Fibroblast of upper back skin (primary cell): Measurements from ENCODE around the gene SCN9A.
A peak's percentile ranks its signal among the peaks of the same experiment; 100 is the strongest.
"Not testable (repeated sequence)": the region's sequence is repeated elsewhere in the genome, so short reads cannot be mapped to it uniquely, and the experiment has no call there.

ENCODE experiments used
- DNase-seq: peaks from one replicate; pipeline ENCODE4 v3.0.0-alpha.2; 2013

Gene SCN9A

DNA sequence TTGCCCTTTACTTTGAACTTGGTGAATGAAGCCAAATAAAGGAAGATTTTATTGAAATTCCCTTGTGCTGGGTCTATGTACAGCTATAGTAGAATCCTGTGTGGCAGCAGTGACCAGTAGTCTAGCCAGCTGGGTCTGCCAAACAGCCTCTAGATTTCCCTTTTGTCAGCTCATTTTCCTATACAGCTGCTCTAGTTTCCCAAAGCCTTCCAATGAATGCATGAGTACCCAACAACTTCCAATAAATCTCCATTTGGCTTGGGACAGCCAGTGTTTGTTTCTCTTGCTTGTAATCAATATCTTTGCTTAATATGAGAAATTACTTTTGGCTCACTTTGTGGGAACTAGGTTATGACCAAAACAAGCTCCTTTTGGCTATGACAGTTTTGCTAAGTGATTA lies 43.6 kb downstream of the SCN9A start:
- no peak for DNase-seq

- DNase-seq = no peak
These were observed 44.3 kb downstream of the SCN9A start for GRCh38 chr2:166331468-166331867.

- DNase-seq = no peak
These were observed 46.3 kb downstream of the SCN9A start for GRCh38 chr2:166329465-166329864.

DNA sequence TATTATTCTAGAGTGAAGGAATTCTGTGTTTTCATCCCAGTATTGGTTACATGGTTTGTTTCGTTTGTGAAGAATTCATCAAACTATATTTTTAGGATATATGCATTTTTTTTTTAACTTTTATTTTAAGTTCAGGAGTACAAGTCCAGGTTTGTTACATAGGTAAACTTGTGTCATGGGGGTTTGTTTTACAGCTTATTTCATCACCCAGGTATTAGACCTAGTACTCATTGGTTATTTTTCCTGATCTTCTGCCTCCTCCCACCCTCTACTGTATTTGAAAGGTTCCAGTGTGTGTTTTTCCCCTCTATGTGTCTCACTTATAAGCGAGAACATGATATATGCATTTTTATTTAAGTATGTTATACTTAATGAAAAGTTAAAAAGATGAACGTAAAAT lies 47.6 kb downstream of the SCN9A start:
- DNase-seq = no peak

DNA sequence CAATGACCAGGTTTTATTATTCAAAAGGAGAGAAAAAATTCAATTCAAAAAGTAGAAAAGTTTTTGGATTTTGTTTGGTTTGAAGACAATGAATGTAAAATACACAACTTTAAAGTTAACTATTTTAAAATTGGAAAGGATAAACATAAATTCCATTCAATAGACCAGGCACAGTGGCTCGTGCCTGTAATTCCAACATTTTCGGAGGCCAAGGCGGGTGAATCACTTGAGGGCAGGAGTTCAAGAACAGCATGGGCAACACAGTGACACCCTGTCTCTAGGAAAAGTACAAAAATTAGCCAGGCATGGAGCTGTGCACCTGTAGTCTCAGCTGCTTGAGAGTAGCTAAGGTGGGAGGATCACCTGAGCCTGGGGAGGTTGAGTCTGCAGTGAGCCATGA lies 54.7 kb downstream of the SCN9A start:
- no peak for DNase-seq

DNA sequence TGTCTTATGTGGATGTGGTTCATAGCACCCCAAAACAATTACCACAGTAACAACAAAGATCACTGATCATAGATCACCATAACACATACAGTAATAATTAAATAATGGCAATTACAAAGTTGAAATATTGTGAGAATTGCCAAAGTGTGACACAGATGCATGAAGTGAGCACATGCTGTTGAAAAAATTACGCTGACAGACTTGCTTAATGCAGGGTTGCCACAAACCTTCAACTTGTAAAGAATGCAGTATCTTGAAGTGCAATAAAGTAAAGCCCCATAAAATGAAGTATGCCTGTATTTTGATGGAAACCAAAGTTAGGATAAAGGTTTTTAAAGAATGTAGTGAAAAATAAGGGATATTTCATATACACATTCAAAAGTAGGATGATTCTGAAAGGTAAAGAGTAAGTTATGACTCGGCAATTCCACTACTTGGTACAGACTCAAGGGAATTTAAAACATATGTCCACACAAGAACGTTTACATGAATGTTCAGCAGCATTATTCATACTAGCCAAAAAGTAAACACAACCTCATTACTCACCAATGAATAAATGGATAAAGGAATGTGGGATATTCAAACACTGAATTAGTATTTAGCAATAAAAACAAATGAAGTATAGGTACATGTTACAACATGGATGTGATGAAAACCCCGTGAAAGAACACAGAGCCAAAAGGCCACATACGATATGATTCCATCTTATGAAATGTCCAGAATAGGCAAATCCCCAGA lies 61.6 kb downstream of the SCN9A start:
- peak; percentile 92 for DNase-seq

- DNase-seq = not testable (repeated sequence)
These were observed 62.9 kb downstream of the SCN9A start for GRCh38 chr2:166312863-166313262.

DNA sequence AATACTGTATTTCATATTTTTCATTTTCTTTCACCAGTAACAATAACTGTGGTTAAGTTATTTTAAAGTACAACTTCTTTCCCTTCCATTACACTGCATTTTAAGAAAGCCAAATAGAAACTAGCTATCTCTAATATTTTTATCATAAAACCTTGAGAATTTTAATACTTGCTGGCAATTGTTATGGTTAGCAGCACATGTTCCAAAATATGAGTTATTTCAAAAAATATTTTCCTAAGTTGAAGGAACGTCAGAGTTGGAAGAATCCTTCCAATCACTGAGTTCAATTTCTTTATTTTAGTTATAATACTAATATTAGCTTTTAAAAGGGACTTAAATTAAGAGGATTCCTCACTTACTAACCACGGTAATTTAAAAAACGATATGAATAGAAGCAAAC lies 68.4 kb downstream of the SCN9A start:
- DNase-seq = no peak

DNA sequence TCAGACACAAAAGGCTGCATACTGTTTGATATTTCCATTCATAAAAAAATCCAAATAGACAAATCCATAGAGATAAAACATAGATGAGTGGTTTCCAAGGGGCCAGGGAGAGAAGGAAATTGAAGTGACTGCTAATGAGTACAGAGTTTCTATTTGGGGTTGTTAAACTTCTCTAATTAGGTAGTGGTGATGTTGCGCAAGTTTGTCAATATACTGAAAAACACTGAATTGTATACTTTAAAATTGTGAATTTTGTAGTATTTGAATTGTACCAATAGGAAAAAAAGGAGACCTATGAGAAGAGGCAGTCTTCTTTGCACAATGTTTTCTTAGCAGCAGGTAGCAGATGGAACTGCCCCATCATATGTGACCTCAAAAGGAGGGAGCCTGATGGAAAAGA lies 71.1 kb downstream of the SCN9A start:
- no peak for DNase-seq

GRCh38 chr2:166302036-166302435 lies 73.7 kb downstream of the SCN9A start:
- DNase-seq = no peak

DNA sequence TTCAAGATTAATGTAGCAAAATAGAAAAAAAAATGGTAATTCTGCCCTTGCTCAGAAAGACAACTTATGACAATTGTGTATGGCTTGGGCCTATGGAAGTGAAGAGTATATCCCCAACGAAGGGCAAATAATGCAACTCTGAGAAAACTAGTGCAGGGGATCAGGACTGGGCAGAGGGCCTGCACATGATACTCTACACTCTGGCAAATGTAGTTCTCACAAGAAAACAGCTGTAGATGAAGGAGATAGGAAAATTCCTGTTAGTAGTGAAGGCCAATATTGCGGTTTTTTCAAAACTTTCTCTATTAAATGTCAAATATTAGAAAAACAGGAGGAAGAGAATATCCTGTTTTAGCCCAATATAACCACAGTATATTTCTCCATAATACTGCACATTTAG lies 77.8 kb downstream of the SCN9A start:
- DNase-seq = no peak

DNA sequence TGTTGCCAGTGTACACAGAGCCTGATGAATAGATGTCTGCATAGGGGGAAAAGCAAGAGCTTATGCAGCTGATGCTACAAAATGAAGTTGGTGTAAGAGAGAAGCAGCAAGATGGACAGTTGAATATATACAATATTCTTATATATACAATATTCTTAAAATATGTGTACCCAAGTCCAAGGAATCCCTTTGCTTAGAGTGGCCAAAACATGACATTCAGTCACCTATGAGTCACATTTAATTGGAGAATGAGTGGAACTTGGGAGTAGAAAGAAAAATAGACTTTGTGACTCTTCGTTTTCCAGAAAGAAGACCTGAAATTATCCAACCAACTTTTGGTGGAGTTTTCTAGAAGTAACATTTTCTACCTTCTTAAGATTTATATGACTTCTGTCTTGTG lies 81.8 kb downstream of the SCN9A start:
- DNase-seq = no peak

- DNase-seq = no peak
These were observed 90.5 kb downstream of the SCN9A start for GRCh38 chr2:166285215-166285614.

GRCh38 chr2:166284359-166284758 lies 91.4 kb downstream of the SCN9A start:
- DNase-seq = no peak

DNA sequence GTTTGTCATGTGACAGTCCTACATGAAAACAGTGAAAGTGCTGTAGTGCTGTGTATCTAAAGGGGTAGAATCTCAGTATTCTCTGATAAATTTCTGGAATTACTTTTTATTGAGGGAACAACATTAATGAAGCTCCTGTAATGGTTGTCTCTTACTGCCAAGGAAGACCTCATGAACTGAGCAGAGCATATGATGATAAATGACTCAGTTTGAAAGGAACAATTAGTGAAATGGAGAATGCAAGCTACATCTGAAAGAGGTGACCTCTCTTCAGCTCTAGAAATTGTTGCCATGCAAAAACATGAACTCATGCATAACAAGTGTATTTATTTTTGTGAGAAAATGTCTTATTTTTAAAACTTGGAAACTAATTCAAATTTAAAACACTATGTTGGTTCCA lies 93.6 kb downstream of the SCN9A start:
- no peak for DNase-seq

DNA sequence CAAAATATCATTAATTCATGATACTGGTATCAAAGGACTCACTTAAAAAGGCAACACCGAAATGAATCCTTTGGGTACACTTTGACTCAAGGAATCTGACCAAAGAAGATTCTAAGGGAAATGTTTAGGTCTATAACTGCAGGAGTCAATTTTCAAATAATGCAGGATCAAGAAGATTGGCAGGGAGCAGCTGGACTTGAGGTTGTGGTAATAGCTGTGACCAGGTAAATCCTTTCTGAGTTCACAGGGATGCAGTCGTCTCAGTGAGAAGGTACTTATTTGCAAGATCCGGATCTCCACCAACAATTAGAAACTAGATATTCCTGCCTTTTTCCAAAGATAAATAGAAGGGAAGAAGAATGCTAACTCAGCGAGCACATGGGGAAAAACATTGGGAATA lies 96.9 kb downstream of the SCN9A start:
- no peak for DNase-seq

DNA sequence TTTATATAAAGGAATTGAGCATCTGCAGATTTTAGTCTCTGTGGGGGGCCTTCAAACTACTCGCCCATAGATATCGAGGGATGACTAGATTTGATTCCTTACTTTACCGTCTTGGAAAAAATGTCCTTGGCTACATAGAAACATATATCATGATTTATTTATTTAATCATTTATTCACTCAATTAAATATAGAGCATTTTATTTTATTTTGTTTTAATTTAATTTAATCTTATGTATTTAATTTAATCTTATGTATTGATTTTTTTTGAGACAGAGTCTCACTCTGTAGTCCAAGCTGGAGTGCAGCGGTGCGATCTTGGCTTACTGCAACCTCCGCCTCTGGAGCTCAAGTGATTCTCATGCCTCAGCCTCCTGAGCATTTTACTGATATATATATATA lies 105.4 kb downstream of the SCN9A start:
- DNase-seq = no peak

- DNase-seq = no peak
These were observed 106.4 kb downstream of the SCN9A start for GRCh38 chr2:166269322-166269721.

DNA sequence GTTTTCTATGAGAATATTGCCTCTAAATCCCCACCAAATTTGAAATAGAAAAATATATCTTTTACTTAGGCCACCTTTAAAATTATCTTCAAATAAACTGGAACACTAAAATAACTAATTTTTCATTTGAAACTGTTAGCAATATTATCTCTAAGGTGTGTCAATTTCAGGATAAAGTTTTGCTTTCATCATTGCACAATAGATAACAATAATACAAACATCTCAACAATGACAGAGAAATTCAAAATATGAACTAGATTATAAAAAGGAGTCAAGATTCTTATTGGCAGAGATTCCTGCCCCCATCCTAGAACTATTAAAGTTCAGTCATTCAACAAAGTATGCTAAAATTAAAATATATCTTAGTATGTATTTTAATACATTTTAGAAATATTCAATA lies 117.9 kb downstream of the SCN9A start:
- DNase-seq = no peak

- DNase-seq = no peak
These were observed 118.8 kb downstream of the SCN9A start for GRCh38 chr2:166256896-166257295.

DNA sequence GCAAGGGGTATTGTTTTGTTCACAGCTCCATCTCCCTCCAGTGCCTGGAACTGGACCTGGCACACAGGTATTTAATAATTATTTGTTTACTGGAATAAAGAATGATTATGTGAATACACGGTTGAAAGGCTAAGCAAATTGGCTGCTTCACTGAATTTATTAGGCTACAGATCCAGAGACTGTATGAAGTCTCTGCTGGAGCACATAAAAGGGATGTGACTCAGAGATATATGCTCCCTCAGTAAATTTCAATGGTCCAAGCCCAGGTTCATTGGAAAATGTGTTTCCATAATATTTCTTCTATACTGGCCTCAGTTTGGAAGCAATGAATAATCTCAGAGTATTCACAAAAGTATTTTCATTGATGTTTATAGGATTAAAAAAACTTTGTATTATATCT lies 126.4 kb downstream of the SCN9A start:
- no peak for DNase-seq

- DNase-seq = peak; percentile 49
These were observed 128.8 kb downstream of the SCN9A start for GRCh38 chr2:166246901-166247300.

GRCh38 chr2:166242309-166242708 lies 133.4 kb downstream of the SCN9A start:
- no peak for DNase-seq

DNA sequence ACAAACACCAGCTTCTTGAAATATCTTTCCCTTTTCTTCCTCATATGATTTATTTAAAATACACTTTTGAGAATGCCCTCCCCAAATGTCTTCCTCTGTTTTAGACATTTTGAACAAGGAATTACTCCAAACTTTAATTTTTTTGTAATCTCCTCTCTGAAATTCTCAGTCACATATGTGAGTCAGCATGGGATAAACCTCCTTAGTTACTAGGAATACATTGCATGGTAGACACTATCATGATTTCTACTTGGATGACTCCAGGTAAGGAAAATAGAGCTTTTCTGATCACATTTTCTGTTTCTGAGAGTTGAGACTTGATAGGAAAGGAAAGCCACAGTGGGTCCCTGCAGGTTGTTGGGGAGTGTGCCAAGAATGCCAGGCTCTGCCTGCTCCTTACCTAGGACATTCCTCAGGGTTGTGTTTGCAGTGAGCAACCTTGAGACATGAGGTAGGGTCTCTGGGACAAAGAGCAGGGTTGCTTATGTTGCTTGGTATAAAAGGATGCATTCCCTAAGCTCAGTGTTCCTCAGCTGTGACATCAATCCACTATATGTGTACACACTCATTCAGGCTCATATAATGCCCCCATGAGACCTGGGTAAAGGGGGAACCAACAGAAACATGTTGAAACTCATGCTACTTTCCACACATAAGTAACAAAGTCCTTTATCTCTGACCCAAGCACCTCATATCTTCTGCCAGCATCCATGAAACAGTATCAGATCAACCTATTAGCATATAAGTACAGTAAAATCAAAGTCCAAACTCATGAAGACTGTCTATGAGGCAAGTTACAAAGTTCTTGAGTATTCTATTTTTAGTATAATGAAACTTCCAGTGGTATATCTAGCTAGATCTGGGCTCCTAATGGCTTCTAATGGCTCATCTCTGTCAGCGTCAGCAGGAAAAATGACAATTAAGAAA lies 135.1 kb downstream of the SCN9A start:
- DNase-seq = no peak
